PC-3 (cell line): ENCODE results near the gene LSM2. TPM values are rescaled to one million over a fixed set of nuclear protein-coding genes. Genes with fewer than 3 reads are reported as not detected.

ENCODE experiments used
- ATAC-seq: fragments of 200-7000 bp; cut with Tn5 transposase; 2 replicates; pipeline ENCODE4 v1.9.1; 2020; ENCODE audit warnings: mild to moderate bottlenecking, moderate library complexity
- BruUV-seq: library from RNA; stranded (reverse); fragments of 400-500 nt; replicated peaks from 2 replicates; lab custom pipeline; 2021; lab: Mats Ljungman, UMichigan
- CTCF ChIA-PET: fragments of 300-600 bp; sonication (Branson Sonifier 250); formaldehyde crosslinking; loops from one replicate; lab custom pipeline; 2022; ENCODE audit warnings: antibody characterized with exemption; lab: Charles Lee
- POLR2A ChIA-PET: fragments of 300-600 bp; sonication (Branson Sonifier 250); formaldehyde crosslinking; loops from one replicate; lab custom pipeline; 2022; ENCODE audit warnings: antibody characterized with exemption; ENCODE audit not compliant: unreplicated experiment; lab: Charles Lee
- DNase-seq: peaks from one replicate; pipeline ENCODE4 v3.0.0-alpha.2; 2015
- H2AFZ ChIP-seq: fragments of 300-600 bp; sonication (generic); 2 replicates; pipeline ENCODE4 v1.6.0; 2016; ENCODE audit warnings: antibody characterized with exemption, low read length
- H3F3A ChIP-seq: fragments of 300-600 bp; sonication (generic); one replicate; pipeline ENCODE4 v1.6.0; 2017; ENCODE audit warnings: antibody characterized with exemption, low read length, control low read depth, mild to moderate bottlenecking; ENCODE audit not compliant: unreplicated experiment
- H3K27ac ChIP-seq: fragments of 300-600 bp; sonication (generic); 2 replicates; pipeline ENCODE4 v1.5.1; 2016; ENCODE audit warnings: mild to moderate bottlenecking, low read length
- H3K27me3 ChIP-seq: fragments of 300-600 bp; sonication (generic); 2 replicates; pipeline ENCODE4 v1.6.1; 2016; ENCODE audit warnings: low read length, mixed read lengths
- H3K36me3 ChIP-seq: fragments of 300-600 bp; sonication (generic); 2 replicates; pipeline ENCODE4 v1.6.1; 2016; ENCODE audit warnings: low read depth, mixed run types, low read length, mixed read lengths
- H3K4me1 ChIP-seq: fragments of 300-600 bp; sonication (generic); 2 replicates; pipeline ENCODE4 v1.5.1; 2016; ENCODE audit warnings: low read length; ENCODE audit not compliant: insufficient read depth
- H3K4me2 ChIP-seq: fragments of 300-600 bp; sonication (generic); 2 replicates; pipeline ENCODE4 v1.6.0; 2016; ENCODE audit warnings: low read length
- H3K4me3 ChIP-seq: fragments of 300-600 bp; sonication (generic); 2 replicates; pipeline ENCODE4 v1.5.1; 2016; ENCODE audit warnings: mild to moderate bottlenecking, low read length, mixed read lengths
- H3K79me2 ChIP-seq: fragments of 300-600 bp; sonication (generic); 2 replicates; pipeline ENCODE4 v1.6.1; 2017; ENCODE audit warnings: low read length, mixed read lengths
- H3K9ac ChIP-seq: fragments of 300-600 bp; sonication (generic); 2 replicates; pipeline ENCODE4 v1.6.0; 2016; ENCODE audit warnings: mild to moderate bottlenecking, low read length
- H3K9me2 ChIP-seq: fragments of 300-600 bp; sonication (generic); replicated peaks from 2 replicates; pipeline ENCODE4 v1.6.1; 2016; ENCODE audit warnings: mixed run types, low read length, mixed read lengths
- H3K9me3 ChIP-seq: fragments of 300-600 bp; sonication (generic); 2 replicates; pipeline ENCODE4 v1.6.1; 2016; ENCODE audit warnings: low read length, mixed read lengths
- H4K20me1 ChIP-seq: fragments of 300-600 bp; sonication (generic); 2 replicates; pipeline ENCODE4 v1.6.1; 2016; ENCODE audit warnings: low read length, mixed read lengths
- CTCF ChIP-seq: fragments of 300-600 bp; sonication (generic); conservative IDR thresholded peaks from 2 replicates; pipeline ENCODE4 v1.5.1; 2017; ENCODE audit warnings: antibody characterized with exemption, low read depth, mild to moderate bottlenecking, low read length
- EZH2 ChIP-seq: fragments of 300-600 bp; sonication (generic); IDR thresholded peaks from one replicate; pipeline ENCODE4 v1.6.1; 2017; ENCODE audit warnings: antibody characterized with exemption, mild to moderate bottlenecking, low read length; ENCODE audit not compliant: unreplicated experiment
- EZH2phosphoT487 ChIP-seq: fragments of 300-600 bp; sonication (generic); IDR thresholded peaks from 2 replicates; pipeline ENCODE4 v1.6.1; 2018; ENCODE audit warnings: mild to moderate bottlenecking, antibody characterized with exemption, low read length, borderline replicate concordance
- intact Hi-C: fragments of 100-400 bp; cut with micrococcal nuclease; formaldehyde crosslinking; loops from 2 replicates; pipeline ENCODE4 v1.9.0; 2023
- total RNA-seq: library from RNA; depleted of rRNA; stranded (reverse); fragments of >200 nt; gene quantifications from 2 replicates; pipeline ENCODE4 v1.2.3, GENCODE V29; 2014

The LSM2 gene
- total RNA-seq, 1 experiment from 2014 or later: 143 TPM

- Histone ChIP-seq H3K9ac (no peak overlapping the region), H4K20me1 (no peaks in the 10 kb centered on the region), H3K79me2 (no peaks in the 10 kb centered on the region), H3K27me3 (no peaks in the 10 kb centered on the region), H3K9me3 (no peaks in the 10 kb centered on the region), H3K36me3 (peaks cover 59% of the 10 kb centered on the region), H3K9me2 (no peaks in the 10 kb centered on the region), H3K4me1 (peaks cover 6% of the 10 kb centered on the region), H3K4me3 (no peak overlapping the region), H2AFZ (no peak overlapping the region), H3F3A (peaks cover 3% of the 10 kb centered on the region), H3K27ac (no peak overlapping the region), H3K4me2 (no peak overlapping the region)
- DNase-seq: no peak
- POLR2A ChIA-PET: no interaction called here
- no peak for ATAC-seq
- TSS peak; percentile 25 for BruUV-seq
- TF ChIP-seq CTCF (no peak), EZH2phosphoT487 (no peak), EZH2 (no peak)
- intact Hi-C loops: no loop called here
- CTCF ChIA-PET: no interaction called here
These were observed 24.5 kb downstream of the LSM2 start for GRCh38 chr6:31782126-31782855.

- intact Hi-C loops: no loop called here
- Histone ChIP-seq H3K4me3 (no peak overlapping the region), H3K4me1 (peaks cover 14% of the 10 kb centered on the region), H3K9me3 (no peaks in the 10 kb centered on the region), H3F3A (peaks cover 3% of the 10 kb centered on the region), H3K4me2 (no peak overlapping the region), H2AFZ (no peak overlapping the region), H3K9ac (no peak overlapping the region), H3K36me3 (peaks cover 59% of the 10 kb centered on the region), H4K20me1 (no peaks in the 10 kb centered on the region), H3K27me3 (no peaks in the 10 kb centered on the region), H3K79me2 (no peaks in the 10 kb centered on the region), H3K9me2 (no peaks in the 10 kb centered on the region), H3K27ac (no peak overlapping the region)
- CTCF ChIA-PET: no interaction called here
- POLR2A ChIA-PET: no interaction called here
- TF ChIP-seq EZH2phosphoT487: no peak
- TF ChIP-seq CTCF: no peak
- TF ChIP-seq EZH2: no peak
- ATAC-seq (no peak), DNase-seq (no peak)
- no TSS peak for BruUV-seq
These were observed 25.3 kb downstream of the LSM2 start for GRCh38 chr6:31781244-31782125.
